Left lung (tissue), 10 donors: ENCODE results near the gene KCNG2. TPM values are rescaled to one million over a fixed set of nuclear protein-coding genes. Genes with fewer than 3 reads are reported as not detected.

Source experiments
- ATAC-seq: fragments of 200-7000 bp; cut with Tn5 transposase; one replicate; pipeline ENCODE4 v1.9.1; 2020; ENCODE audit warnings: moderate library complexity
- DNase-seq, 4 donors: peaks; one replicate each; pipeline ENCODE4 v3.0.0-alpha.2; 2013 to 2020
- H3K27ac ChIP-seq, 2 donors: fragments of 200-600 bp; sonication (generic) in 1 of 2; one replicate each; pipeline versions ENCODE4 v1.5.0 to v1.8.0; 2020 to 2021
- H3K27me3 ChIP-seq, 2 donors: fragments of 200-600 bp; sonication (generic) in 1 of 2; one replicate each; pipeline versions ENCODE4 v1.5.0 to v1.8.0; 2020 to 2021
- H3K36me3 ChIP-seq, 2 donors: fragments of 200-600 bp; sonication (generic) in 1 of 2; one replicate each; pipeline versions ENCODE4 v1.5.0 to v1.8.0; 2020 to 2021
- H3K4me1 ChIP-seq, 2 donors: fragments of 200-600 bp; one replicate each; pipeline ENCODE4 v1.8.0; 2021
- H3K4me3 ChIP-seq, 2 donors: fragments of 200-600 bp; sonication (generic) in 1 of 2; one replicate each; pipeline versions ENCODE4 v1.5.0 to v1.8.0; 2020 to 2021; ENCODE audit warnings: mild to moderate bottlenecking in 1 of 2
- H3K9me3 ChIP-seq, 2 donors: fragments of 200-600 bp; sonication (generic) in 1 of 2; one replicate each; pipeline versions ENCODE4 v1.5.0 to v1.8.0; 2020 to 2021
- intact Hi-C, 2 donors: fragments of 100-400 bp; cut with DNase I; formaldehyde crosslinking; loops; one replicate each; pipeline versions ENCODE4 v1.11.2 to v1.14.2; 2022
- polyA plus RNA-seq, 6 donors: library from polyadenylated mRNA; unstranded; fragments of 120-200 nt; gene quantifications; one replicate each; pipeline ENCODE4 v1.2.1, GENCODE V29; 2013; ENCODE audit not compliant: insufficient read length in 6 of 6
- total RNA-seq, 2 donors: library from RNA; stranded (reverse); fragmentation: NEBNext Ultra II Directional; extraction: Animal tissue kit (Norgen Biotek cat#: 25700); gene quantifications; one replicate each; pipeline ENCODE4 v1.2.1, GENCODE V29; 2021
- TF ChIP-seq, protein P1 (sequence below), 2 donors: fragments of 200-600 bp; sonication (generic) in 1 of 2; IDR thresholded peaks; one replicate each; pipeline versions ENCODE4 v1.5.0 to v1.8.0; 2021; ENCODE audit warnings: antibody characterized with exemption in 2 of 2
- donor health status: DM: no; HTN: yes; CAD: no.
- donor health status: DM: no; HTN: no; CAD: no.

The KCNG2 gene
- total and polyA plus RNA-seq, 8 donors: 0.17 to 1.1 (median 0.31) TPM

DNA sequence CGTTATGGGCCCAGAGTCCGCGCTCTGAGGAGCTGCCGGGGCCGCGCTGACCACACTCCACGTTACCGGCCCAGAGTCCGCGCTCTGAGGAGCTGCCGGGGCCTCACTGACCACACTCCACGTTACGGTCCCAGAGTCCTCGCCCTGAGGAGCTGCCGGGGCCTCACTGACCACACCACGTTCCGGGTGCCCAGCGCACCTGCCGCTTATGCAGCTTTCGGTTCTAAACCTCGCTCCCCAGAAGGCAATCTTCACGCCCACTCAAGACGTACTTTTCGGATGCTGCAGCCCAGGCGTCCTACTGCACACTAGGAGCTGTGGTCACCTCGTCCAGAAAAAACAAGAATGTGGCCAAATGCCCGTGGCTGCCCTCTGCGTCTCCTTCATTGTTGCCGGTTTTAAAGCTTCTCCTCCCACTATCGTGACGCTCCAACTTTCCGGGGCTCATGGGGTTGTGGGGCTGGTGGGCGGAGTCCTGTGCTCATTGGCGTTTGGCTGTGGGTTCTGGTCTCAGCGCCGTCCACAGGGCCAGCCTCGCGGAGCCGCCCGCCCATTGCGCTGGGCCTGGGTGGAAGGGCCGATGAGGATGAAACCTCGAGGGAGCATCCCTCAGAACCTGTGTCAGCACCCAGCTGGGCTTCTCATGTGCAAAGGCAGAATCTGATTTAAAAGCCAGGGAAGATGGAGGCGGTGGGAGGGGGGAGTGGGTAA is 11.9 kb downstream of the KCNG2 start:
- no peaks in the 10 kb centered on the region for H3K36me3 ChIP-seq
- TF ChIP-seq, protein P1, sequence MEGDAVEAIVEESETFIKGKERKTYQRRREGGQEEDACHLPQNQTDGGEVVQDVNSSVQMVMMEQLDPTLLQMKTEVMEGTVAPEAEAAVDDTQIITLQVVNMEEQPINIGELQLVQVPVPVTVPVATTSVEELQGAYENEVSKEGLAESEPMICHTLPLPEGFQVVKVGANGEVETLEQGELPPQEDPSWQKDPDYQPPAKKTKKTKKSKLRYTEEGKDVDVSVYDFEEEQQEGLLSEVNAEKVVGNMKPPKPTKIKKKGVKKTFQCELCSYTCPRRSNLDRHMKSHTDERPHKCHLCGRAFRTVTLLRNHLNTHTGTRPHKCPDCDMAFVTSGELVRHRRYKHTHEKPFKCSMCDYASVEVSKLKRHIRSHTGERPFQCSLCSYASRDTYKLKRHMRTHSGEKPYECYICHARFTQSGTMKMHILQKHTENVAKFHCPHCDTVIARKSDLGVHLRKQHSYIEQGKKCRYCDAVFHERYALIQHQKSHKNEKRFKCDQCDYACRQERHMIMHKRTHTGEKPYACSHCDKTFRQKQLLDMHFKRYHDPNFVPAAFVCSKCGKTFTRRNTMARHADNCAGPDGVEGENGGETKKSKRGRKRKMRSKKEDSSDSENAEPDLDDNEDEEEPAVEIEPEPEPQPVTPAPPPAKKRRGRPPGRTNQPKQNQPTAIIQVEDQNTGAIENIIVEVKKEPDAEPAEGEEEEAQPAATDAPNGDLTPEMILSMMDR (IDR thresholded peaks at IDR 0.05): no peak
- H3K27ac ChIP-seq: no peak overlapping the region
- DNase-seq (no peak), ATAC-seq (no peak)
- peaks cover 0 to 18% of the 10 kb centered on the region in 2 donors for H3K27me3 ChIP-seq
- no peaks in the 10 kb centered on the region for H3K4me1 ChIP-seq
- intact Hi-C loops: loop anchor here in 1 of 2 donors (10.0 kb wide), 1 partner anchor 65 kb away; no protein-coding TSS in a partner anchor
- no peaks in the 10 kb centered on the region for H3K9me3 ChIP-seq
- no peak overlapping the region for H3K4me3 ChIP-seq

GRCh38 chr18:79812052-79812451 is 14.3 kb downstream of the KCNG2 start:
- intact Hi-C loops: loop anchor here in 1 of 2 donors (10.0 kb wide), 1 partner anchor 63 kb away; no protein-coding TSS in a partner anchor
- TF ChIP-seq, protein P1 (IDR thresholded peaks at IDR 0.05): no peak
- no peak overlapping the region for H3K27ac ChIP-seq
- H3K9me3 ChIP-seq: no peaks in the 10 kb centered on the region
- no peaks in the 10 kb centered on the region for H3K4me1 ChIP-seq
- DNase-seq (no peak), ATAC-seq (no peak)
- peaks cover 0 to 34% of the 10 kb centered on the region in 2 donors for H3K27me3 ChIP-seq
- H3K4me3 ChIP-seq: no peak overlapping the region
- H3K36me3 ChIP-seq: no peaks in the 10 kb centered on the region

GRCh38 chr18:79814373-79814772 is 16.6 kb downstream of the KCNG2 start:
- Histone ChIP-seq H3K4me3 (no peak overlapping the region), H3K4me1 (no peaks in the 10 kb centered on the region), H3K27me3 (peaks cover 0 to 43% of the 10 kb centered on the region in 2 donors), H3K9me3 (no peaks in the 10 kb centered on the region), H3K27ac (no peak overlapping the region), H3K36me3 (no peaks in the 10 kb centered on the region)
- DNase-seq: no peak
- ATAC-seq: no peak
- intact Hi-C loops: loop anchor here in 1 of 2 donors (10.0 kb wide), 1 partner anchor 60 kb away; no protein-coding TSS in a partner anchor
- TF ChIP-seq, protein P1 (IDR thresholded peaks at IDR 0.05): no peak

DNA sequence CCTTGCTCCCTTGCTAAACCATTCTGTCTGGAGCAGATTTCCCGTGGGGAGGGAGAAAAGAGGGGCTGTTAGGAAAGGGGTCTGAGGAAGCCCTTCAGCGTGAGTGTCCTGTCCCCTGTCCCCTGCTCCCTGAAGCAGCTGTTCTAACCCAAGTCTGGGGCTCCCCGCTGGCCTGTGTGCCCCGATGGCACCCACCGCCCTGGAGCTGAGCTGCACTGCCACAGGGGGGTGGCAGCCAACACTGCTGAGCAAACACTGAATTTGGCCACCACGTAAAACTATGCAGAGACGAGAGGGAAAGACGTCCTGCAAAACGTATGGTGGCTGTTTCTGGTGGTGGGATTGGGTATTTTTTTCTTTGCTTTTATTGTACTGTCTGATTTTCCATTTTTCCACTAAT is 17.9 kb downstream of the KCNG2 start:
- Histone ChIP-seq H3K4me1 (peaks cover 0 to 11% of the 10 kb centered on the region in 2 donors), H3K9me3 (no peaks in the 10 kb centered on the region), H3K36me3 (no peaks in the 10 kb centered on the region), H3K27me3 (peaks cover 0 to 46% of the 10 kb centered on the region in 2 donors), H3K4me3 (no peak overlapping the region), H3K27ac (no peak overlapping the region)
- TF ChIP-seq, protein P1 (IDR thresholded peaks at IDR 0.05): no peak
- DNase-seq (no peak), ATAC-seq (no peak)
- intact Hi-C loops: loop anchor here in 1 of 2 donors (10.0 kb wide), 1 partner anchor 59 kb away; no protein-coding TSS in a partner anchor

DNA sequence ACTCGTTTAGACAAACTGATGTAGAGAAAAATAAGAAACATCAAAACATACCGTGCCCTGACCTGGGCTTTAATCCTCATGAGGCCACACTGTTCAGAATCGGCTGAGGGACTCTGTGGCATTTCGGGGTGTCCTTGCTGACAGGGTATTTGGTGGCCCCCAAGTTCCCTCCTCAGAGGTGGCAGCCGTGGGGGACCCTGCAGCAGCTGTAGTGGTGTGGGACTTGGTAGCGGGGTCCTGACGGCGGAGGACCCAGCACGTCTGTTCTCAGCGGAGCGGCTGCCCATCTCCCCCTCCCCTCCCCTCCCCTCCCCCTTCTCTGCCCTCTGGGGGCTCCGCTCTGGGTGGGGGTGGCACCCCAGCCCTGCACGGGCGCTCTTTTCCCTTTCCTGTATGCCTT is 18.4 kb downstream of the KCNG2 start:
- Histone ChIP-seq H3K36me3 (no peaks in the 10 kb centered on the region), H3K27ac (no peak overlapping the region), H3K4me3 (no peak overlapping the region), H3K4me1 (peaks cover 0 to 11% of the 10 kb centered on the region in 2 donors), H3K9me3 (no peaks in the 10 kb centered on the region), H3K27me3 (peaks cover 0 to 46% of the 10 kb centered on the region in 2 donors)
- no peak for ATAC-seq
- DNase-seq: no peak
- TF ChIP-seq, protein P1 (IDR thresholded peaks at IDR 0.05): no peak
- intact Hi-C loops: loop anchor here in 1 of 2 donors (10.0 kb wide), 1 partner anchor 59 kb away; no protein-coding TSS in a partner anchor
